GM21576 (cell line): ENCODE results near the gene ITPR3.

Source experiments
- ATAC-seq: cut with Tn5 transposase; IDR thresholded peaks from one replicate; pipeline ENCODE4 v1.9.1; 2021; ENCODE audit warnings: mild to moderate bottlenecking, moderate library complexity; ENCODE audit not compliant: unreplicated experiment

Gene ITPR3

DNA sequence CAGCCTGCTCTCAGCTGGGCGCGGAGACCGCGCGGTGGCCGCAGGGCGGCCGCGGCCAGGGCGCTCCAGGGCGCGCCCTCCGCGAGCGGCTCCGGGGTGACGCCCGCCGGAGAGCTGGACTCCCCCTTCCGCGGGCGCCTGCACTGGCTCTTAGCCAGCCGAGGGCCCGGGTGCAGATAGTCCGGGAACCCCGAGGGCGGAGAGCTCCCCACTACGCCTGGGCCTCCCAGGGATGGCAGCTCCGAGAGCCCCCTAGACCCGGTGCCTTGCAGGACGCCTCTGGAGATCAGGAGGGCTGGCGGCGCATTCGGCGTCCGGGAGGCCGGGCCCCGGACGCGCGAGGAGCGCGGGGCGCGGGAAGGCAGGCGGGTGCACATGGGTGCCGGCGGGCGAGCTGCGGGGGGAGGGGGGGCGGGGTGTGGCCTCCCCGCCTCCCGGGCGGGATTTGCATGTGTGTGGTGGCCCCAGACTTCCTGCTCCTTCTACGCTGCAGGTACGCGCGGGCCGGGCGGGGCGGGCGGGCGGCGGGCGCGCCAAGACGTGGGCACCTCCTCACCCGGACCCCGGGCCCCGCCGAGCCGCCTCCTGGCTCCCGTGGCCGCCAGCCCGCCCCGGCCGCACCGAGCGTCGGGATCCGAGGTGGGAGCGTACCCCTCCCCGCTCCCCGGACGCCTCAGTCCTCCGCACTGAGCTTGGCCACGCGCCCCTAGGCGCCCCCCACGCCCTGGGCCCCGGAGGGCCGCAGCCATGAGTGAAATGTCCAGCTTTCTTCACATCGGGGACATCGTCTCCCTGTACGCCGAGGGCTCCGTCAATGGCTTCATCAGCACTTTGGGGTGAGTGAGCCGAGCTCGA is at the start of gene ITPR3:
ITPR3 (plus strand) TSS at position 467 of the 855 bp plus-strand sequence; CDS start at position 748, 281 bp downstream.
- peak; percentile 63 for ATAC-seq

DNA sequence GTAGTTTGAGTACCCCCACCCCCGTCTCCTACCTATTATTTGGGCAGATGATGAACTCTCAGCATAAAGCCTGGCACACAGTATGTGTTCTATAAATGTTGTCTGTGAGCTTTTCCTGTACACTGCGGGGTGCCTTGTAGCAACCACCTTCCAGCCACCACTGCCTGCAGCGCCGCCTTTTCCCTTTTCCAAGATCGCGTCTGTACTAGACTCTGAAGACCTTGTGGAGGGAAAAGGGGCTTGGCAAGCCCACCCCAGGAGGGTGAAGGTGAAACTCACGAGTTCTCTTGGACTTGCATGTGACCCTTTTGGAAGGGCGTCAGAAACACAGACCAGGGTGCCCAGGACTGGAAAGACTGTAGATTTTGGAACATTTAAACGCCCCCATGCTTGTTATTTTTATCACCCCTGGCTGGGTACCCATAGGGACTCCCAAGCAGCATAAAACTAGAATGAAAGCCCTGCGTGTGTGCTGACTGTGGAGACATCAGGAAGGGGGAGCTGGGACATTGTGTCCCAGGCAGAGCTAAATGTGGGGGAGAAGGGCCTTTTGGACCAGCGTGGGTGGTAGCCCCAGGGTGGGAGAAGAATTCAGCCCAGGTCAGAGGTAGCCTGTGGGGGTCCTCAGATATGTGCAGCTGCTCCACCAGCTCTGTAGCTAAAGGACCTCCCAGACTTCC is 49.3 kb upstream of the ITPR3 start:
- no peak for ATAC-seq

GRCh38 chr6:33575211-33575610 is 45.9 kb upstream of the ITPR3 start:
- no peak for ATAC-seq

DNA sequence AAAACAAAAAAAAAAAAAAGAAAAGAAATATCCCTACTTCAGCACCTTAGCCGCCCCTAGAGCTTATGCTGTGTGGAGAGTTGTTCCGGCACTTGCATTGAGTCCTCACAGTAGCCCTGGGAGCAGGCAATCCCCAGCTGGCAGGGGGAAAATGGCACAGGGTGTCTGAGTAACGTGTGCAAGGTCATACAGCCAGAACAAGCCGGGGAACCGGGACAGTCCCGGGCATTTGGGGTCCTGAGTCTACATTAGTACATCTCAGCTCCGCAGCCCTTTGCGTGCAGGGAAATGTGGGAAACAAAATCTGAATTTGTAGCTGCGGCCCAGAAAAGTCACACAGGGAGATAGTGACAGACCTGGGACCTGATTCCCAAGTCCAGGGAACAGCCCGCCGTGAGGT is 44.5 kb upstream of the ITPR3 start:
- ATAC-seq, result no peak

GRCh38 chr6:33577106-33577535 is 44.0 kb upstream of the ITPR3 start:
- ATAC-seq, result no peak

DNA sequence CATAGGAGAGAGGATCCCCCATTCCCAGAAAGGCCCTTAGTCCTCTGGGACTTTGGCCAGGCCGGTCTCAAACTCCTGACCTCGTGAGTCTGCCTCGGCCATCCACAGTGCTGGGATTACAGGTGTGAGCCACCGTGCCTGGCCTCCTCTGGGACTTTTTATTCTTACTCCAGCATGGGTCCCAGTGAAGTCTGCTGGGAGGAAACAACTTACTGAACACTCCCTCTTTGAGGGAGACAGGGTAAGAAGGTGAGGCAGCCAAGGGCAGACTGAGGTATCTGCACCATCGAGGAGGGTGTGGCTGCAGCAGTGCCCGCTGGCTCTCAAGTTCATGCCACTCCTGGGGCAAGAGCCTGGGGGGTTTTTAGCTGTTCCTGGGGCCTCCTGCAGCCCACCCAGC is 43.4 kb upstream of the ITPR3 start:
- no peak for ATAC-seq

DNA sequence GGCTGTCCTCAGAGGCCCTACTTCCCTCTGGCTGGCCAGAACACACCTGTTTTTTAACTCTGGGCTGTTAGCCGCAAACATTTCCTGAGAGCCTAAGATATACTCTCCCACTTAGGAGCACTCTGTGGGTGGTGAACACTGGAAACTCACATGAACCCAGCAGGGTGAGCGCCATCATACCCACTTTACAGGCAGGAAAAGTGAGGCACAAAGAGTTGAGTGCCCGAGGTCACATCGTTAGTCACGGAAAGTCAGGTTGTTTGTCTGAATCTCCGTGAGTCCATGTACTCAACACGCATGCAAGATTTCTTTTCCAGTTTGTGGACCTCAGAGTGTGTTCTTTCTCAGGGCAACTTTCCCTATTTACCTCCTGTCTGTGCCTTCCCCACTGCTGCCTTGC is 43.0 kb upstream of the ITPR3 start:
- ATAC-seq, result no peak

DNA sequence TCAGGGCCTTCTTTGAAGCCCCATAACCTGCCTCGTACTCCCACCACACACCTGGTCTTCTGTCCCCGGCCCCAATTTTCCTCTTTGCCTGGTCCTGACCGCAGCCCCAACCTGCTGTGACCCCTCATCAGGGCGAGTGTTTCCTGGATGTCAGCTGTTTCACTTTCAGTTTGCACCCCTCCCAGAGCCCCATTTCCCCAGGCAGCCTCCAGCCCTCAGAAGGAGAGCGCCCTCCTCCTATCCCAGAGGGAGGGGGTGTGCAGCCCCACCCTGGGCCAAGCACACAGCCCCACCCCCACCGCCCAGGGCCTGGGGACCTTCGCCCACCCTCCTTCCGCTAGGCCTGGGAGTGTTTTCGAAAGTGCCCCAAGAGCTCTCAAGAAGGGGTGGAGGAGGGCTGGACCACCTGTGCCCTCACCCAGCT is 42.5 kb upstream of the ITPR3 start:
- no peak for ATAC-seq

GRCh38 chr6:33579828-33580714 is 41.1 kb upstream of the ITPR3 start, which contains the start of gene BAK1:
BAK1 (minus strand) TSS chr6:33580276; CDS start chr6:33577604, 2,672 bp downstream.
- ATAC-seq, result peak; percentile 88

DNA sequence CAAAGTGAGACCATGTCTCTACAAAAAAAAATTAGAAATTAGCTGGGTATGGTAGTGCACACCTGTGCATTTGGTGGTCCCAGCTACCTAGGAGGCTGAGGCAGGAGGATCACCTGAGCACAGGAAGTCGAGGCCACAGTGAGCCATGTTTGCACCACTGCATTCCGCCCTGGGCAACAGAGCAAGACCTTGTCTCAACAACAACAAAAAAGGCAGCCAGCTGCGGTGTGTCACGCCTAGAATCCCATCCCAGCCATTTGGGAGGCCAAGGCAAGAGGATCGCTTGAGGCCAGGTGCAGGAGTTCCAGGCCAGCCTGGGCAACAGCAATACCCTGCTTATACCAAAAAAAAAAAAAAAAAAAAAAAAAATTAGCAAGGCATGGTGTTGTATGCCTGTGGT is 39.9 kb upstream of the ITPR3 start:
- ATAC-seq, result no peak

GRCh38 chr6:33583591-33584155 is 37.4 kb upstream of the ITPR3 start:
- ATAC-seq, result no peak

- ATAC-seq, result no peak
These were observed 36.3 kb upstream of the ITPR3 start for GRCh38 chr6:33584700-33585402.

DNA sequence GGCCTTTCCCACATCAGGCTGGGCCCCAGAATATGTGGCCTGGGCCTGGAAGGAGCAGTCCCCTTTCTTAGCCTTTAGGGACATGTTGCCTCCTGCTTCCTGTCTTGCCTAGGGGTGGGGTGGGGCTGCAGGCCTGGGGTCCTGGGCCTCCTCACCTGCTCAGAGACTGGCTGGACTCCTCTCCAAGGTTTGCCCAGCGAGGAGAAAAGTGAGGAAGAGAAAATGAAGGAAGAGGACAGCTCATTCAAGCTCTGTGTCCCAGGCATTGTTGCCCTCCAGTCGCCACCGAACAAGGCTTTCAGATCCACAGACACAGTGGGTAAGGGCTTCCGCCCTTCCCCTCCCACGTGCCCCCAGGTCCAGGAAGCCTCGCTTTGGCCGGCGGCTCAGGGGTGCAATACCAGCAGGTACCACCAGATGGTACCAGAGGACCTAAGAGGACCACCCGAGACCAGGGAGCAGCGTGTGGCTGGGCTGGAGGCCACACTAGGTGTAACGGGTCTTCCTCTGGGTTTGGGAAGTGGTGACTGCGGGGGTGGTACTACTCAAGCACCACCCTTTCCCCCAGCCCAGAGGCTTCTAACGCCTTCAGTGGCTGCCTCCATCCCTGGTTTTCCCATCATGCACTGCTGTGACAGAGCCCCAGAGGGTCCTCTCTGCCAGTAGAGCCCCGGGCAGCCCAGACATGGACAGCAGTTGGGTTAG is 35.6 kb upstream of the ITPR3 start:
- no peak for ATAC-seq

- ATAC-seq, result no peak
These were observed 34.9 kb upstream of the ITPR3 start for GRCh38 chr6:33586108-33586640.

DNA sequence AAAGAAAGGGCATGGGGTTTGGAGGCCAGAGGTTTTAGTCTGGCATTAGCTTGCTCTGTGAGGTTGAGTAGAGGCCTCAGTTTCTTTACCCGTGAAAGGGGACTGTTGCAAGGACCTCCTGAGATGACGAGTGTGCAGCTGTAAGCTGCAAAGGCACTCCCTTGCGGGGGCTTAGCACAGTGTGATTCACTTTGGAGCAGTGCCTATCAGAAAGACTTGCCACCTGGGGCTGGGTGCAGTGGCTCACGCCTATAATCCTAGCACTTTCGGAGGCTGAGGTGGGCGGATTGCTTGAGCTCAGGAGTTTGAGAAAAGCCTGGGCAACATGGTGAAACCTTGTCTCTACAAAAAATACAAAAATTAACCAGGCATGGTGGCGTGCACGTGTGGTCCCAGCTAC is 33.6 kb upstream of the ITPR3 start:
- ATAC-seq, result no peak

- no peak for ATAC-seq
These were observed 32.2 kb upstream of the ITPR3 start for GRCh38 chr6:33588894-33589293.

DNA sequence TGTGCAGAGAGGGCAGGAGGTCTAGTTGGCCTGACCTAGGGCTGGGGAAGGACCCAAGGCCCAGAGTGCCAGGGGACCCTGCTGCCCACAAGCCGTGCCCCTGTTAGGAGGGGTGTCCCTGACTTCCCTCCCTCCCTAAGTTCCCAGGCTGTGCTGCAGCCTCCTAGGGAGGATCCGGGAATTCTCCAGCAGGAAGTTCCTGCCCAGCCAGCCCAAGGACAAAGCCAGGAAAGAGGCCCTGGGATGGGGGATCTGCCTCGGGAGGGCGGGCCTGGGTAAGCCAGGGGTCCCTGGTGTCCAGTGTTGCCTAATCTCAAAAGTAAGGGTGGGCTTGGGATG is 31.8 kb upstream of the ITPR3 start:
- no peak for ATAC-seq

GRCh38 chr6:33589731-33590530 is 31.2 kb upstream of the ITPR3 start:
- ATAC-seq, result no peak
